CD4-positive, alpha-beta T cell treated with Interleukin-17A for 1 hour (primary cell): ENCODE data around the gene PRKX.
"Not testable (repeated sequence)": the region's sequence is repeated elsewhere in the genome, so short reads cannot be mapped to it uniquely, and the experiment has no call there.

Experiments
- DNase-seq: peaks from one replicate; pipeline ENCODE4 v3.0.0-alpha.2; 2020

The PRKX gene

DNA sequence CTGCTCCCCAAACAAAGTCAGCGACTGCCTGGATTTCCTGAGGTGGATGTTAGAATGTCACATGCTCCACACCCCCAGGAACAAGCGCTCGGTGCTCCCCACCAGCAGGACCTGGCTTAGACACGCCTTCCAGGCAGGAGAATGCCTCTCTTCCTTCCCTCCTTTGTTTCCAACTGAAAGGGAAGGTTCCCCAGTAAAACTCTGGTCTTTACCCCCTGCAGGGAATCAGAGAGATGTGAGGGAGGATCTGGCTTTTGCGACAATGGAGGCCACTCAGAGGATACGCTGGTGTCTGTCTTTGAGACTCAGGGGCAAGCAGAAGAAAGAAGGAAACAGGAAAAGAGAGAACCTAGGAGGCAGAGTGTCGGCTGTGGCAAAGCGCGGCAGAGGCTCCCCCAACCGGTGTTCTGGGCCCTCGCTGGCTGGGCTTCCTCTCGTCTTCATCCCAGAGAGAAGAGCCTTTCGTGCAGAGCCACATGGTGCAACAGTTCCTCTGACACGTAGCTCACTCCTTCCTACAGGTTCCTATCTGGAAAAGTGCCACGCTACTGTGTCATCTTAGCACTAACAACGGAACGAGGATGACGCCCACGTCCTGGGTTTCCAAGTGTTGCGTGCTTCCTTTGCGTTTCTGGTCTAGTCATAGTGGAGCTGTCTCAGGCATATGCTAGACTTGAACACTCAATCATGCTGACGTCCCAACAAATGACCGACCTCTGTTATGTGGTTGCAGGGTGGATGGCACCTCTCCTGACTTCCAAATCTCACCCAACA is 73.4 kb downstream of the PRKX start:
- DNase-seq: not testable (repeated sequence)

DNA sequence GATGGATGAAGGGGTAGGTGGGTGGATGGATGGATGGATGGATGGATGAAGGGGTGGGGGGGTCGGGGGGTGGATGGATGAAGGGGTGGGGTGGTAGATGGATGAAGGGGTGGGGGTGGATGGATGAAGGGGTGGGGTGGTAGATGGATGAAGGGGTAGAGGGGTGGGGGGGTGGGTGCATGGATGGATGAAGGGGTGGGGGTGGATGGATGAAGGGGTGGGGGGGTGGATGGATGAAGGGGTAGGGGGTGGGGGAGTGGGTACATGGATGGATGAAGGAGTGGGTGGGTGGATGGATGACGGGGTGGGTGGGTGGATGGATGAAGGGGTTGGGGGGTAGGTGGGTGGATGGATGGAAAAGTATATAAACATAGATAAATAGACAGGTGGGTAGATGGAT is 74.2 kb downstream of the PRKX start:
- DNase-seq: no peak

DNA sequence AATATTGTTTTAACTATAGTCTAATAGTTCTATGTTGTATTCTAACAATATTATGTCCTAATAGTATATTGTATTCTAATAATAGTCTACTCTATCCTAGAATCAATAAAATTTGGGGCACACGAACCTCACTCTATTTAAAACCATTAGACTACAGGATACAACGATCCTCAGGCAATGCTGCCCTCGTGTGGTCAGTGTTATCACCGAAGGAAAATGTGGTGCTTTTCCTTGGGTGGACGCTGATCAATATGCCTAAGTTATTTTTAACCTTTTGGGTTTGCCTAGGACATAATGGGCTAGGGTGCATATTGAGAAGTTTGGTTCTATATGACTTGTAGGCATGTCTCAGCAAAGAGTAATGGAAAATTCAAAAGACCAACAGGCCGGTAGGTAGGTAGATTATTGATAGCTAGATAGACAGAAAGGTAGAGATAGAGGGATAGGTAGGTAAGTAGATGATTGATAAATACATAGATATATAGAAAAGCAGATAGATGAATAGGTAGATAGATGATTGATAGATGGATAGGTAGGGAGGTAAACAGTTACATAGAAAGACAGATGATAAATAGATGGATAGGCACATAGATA is 75.1 kb downstream of the PRKX start:
- peak; percentile 29 for DNase-seq

DNA sequence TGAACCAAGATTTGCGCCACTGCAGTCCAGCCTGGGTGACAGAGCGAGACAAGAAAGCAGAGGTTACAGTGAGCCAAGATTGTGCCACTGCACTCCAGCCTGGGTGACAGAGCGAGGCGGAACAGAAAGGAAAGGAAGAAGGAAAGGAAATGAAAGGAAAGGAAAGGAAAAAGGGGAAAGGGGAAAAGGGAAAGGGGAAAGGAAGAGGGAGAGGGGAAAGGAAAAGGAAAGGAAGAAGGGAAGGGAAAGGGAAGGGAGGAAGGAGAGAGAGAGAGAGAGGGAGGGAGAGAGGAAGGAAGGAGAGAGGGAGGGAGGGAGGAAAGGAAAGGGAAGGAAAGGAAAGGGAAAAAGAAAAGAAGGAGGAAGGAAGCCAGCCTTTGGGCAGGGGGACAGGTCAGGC is 76.6 kb downstream of the PRKX start:
- DNase-seq: no peak

DNA sequence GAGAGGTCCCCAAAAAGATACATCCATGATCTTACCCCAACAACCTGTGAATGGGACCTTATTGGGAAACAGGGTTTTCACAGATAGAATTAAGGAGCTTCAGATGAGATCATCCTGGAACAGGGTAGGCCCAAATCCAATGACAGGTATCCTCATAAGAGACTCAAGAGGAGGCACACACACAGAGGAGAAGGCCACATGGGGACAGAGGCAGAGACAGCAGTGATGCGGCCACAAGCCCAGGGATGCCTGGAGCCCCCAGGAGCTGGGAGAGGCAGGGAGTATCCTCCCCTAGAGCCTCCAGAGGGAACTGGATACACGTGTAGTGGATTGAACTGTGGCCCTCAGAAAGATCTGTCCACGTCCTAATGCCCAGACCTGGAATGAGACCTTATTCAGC is 82.3 kb downstream of the PRKX start:
- DNase-seq: no peak

DNA sequence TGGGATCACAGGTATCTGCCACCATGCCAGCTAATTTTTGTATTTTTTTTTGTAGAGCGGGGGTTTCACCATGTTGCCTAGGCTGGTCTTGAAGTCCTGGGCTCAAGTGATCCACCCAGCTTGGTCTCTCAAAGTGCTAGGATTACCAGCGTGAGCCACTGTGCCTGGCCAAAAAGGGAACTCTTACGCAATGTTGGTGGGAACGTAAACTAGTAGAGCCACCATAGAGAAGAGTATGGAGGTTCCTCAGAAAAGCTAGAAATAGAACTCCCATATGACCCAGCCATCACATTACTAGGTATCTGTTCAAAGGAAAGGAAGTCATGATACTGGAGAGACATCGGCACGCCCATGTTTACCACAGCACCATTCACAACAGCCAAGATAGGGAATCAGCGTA is 85.9 kb downstream of the PRKX start:
- no peak for DNase-seq

DNA sequence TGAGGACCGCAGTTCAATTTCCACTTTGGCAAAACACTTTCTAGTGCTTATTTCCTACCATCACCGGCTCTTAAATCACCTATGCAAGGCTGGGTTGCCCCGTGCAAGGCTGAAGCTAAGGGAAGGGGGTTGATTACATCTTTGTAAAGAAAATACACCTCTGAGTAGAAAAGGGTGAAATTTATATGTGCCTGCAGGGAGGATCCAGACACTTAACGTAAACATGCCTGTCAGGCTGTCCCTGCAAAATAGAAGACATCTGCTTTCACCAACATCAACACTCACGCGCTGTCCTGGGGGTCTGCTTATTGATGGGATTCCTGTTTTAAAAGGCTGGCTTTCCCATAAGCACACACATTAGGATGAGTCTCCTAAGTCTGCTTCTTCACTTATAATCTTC is 92.0 kb downstream of the PRKX start:
- no peak for DNase-seq

DNA sequence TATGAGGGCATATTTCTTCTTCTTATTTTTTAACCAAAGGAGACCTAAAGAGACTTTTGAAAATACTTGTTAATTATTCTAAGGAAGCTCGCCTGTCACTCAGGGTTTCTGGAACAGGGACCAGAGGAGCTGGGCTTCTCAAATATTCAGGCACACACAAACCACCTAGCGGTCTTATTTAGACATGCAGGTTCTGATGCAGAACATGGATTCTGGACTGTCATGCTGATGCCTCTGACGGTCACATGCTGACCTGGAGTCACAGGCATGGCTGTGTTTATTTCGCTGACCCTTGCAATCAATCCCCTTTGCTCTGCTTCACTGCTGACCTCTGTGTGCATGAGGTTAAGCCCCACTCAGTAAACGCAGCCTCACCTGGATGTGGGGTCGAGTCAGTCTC is 101.7 kb downstream of the PRKX start:
- not testable (repeated sequence) for DNase-seq

DNA sequence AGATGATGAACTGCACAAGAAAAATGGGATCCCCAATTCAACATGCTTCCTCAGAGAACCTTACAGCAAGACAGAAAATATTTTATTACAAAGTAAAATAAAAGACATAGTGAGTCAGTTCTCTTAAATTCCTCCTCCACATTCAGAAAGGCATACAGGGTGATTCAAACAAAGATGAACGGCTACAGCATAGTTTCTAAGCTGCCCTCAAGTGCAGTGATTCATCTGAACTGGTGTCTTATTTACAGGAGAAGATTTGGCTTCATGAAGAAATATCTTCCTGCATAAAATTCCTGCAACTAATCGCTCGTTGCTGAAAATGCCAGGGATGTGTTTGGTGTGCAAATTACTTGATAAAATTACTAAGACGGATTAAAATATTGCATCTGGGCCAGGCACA is 103.6 kb downstream of the PRKX start:
- no peak for DNase-seq

DNA sequence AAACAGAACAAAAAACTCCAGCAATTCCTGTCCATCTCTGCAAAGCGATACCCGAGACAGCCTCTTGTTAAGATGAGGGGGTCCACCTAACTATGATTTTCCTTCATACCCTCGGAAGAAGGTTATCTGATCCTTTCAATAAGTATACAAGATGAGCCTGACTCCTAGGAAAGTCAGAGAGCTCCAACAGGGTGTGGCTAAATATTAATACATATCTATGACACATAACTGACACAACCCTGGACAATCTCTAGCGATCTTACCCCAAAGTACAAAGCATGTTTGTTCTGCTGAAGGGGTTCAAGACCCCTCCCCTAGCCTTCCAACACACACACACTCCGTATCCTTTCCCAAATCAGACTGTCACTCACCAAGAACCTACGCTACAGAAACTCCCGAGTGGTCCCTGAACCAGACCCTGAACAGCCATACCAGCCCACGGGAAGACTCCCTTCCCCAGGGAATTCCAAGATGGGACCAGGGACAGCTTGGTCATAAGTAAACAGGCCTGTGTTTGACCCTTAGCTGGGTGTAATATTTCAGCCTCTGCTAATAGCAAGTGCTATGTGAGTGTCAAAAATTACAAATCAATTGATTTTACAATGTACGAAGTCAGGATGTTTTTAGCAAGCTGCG is 110.3 kb downstream of the PRKX start:
- DNase-seq: no peak

DNA sequence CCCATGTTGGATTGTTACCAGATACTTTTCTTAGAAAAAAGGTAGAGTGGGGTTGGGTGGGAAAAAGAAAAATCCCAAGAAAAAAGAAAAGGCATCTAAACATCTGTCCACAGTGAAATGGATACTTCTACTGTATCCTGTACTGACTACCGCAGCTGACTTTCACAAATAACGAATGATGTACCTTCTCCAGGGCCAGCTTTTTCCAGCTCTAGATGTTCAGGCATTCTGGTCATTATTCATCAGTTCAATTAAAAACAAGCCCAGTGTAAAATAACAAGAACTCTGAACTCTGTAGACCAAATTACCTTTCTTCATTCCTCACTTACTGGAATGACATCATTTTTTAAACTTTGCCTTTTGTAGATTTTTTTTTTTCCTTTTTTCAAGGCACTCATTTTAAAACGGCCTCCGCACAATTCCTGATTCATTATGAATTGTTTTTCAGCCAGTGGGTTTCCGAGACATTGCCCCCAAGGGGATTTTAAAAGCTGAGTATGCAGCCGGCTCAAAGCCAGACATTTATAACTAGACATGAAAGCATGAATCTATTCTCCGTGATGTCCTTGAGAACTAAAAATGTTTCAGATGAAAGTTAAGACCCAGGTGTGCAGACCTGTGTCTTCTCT is 113.5 kb downstream of the PRKX start:
- no peak for DNase-seq

DNA sequence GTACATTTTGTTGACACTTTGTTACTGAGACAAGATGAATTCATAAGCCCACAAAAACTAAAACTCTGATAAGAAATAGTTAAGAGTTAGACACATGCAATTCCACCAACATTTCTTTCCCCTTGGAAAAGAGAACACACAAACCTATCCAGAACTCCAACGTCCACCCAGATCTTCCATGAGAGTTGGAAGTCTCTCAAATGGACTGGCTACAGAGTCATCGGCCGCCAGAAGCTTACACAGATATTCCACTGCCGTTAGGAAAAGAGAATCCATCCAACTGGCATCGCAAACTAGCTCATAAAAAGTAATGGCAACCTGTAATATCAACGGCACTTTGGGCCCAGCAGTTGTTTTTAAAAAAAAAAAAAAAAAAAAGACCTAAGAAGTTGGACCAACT is 114.7 kb downstream of the PRKX start:
- no peak for DNase-seq

DNA sequence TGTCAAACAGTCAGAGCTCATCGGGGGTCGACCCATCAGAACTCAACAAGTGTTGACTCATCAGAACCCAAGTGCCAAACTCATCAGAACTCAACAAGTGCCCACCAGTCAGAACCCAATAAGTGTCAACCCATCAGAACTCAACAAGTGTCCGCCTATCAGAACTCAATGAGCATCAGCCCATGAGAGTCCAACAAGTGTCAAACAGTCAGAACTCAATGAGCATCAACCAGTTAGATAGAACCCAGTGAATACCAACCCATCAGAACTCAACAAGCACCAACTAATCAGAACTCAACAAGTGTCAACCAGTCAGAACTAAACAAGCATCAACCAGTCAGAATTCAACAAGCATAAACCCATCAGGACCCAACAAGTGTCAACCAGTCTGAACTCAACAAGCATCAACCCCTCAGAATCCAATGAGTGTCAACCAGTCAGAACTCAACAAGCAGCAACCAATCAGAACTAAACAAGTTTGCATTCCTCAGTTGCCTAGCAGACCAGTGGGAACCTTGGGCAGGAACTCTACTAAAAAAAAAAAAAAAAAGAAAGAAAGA is 115.3 kb downstream of the PRKX start:
- no peak for DNase-seq

DNA sequence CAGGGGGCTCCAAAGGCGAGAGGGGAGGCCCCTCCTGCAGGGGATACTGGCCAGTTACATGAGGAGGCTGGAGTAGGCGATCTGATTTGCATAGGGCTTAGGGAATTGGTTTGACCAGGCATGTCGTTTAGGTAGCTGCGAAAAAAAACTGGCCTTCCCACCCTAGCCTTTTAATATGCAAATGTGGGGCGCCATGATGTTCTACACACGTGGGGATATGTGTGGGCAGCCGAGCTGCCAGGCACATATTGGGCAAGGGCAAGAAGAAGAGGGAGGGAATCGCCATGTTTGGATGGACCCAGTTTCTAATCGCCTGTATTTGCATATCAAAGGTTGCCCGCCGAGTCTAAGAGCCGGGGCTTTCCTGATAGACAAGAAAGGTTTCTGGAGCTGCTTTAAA is 121.3 kb downstream of the PRKX start:
- DNase-seq: no peak

DNA sequence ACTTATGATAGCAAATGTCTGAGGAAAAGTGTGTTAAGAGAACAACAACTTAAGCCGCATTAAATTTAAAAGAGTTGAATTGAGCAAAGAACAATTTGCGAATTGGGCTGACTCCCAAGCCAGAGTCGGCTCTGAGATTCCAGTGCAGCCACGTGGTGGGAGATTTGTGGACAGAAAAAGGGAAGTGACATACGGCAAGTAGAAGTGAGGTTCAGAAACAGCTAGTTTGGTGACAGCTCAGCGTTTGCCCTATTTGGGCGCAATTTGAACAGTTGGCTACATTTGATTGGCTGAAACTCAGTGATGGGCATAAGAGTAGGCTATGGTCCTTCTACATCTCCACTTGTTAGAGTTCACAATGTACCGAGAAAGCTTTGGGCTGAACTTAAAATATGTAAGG is 124.0 kb downstream of the PRKX start:
- DNase-seq: no peak

DNA sequence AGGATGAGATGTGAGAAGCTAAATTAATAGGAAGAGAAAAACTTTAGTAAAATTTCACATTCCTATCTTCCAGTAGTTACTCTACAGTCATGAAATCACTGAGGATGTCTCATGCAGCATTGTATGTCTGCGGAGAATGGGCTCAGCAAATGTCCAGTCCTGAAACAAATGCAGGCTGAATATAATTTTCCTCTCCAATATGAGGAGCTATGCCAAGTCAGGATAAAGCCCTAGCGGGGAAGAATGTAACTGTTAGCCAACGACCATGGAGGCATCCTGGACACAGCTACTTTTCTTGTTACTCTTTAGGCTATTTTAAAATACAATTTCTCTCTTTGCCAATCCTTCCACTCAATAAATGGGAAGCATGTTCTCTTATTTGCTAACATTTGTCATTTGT is 127.7 kb downstream of the PRKX start:
- no peak for DNase-seq

DNA sequence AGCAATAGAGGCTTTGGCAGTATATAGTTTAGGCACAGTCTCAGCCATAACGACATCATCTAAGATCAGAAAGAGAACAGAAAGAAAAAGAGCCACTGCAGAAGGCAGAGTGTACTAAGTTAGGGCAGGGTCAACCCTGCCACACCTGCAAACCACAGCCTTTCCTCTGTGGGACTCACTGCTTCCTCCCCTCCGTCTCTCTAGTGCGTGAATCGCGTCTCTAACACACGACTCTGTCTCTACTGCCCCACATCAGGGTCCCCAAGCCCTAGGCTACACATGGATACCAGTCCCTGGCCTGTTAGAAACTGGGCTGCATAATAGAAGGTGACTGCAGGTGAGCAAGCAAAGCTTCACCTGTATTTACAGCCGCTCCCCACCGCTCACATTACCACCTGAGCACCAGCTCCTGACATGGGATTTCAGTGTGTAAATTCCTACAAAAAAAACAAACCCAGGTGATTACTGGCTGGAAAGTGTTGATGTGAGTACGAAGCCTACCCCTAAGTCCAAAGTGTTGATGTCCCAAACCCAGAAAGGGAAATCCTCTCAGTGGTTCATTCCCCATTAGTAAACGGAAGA is 128.9 kb downstream of the PRKX start:
- DNase-seq: no peak

DNA sequence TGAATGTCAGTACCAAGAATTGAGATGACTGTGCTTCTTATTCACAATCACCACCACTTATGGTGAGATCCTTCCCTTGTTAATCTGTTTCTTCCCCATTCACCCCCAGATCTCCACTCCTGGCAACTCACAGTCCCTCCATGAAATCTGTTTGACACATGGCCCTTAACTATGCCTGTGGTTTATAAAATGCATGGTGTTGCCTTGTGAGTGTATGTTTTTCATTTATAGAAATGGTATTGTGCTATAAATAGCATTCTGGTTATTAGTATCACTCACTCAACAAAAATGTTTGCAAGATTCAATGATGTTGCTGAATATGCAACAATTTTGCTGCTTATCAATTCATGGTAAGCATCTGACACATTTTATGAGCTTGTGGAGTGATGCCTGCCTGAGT is 131.0 kb downstream of the PRKX start:
- no peak for DNase-seq

DNA sequence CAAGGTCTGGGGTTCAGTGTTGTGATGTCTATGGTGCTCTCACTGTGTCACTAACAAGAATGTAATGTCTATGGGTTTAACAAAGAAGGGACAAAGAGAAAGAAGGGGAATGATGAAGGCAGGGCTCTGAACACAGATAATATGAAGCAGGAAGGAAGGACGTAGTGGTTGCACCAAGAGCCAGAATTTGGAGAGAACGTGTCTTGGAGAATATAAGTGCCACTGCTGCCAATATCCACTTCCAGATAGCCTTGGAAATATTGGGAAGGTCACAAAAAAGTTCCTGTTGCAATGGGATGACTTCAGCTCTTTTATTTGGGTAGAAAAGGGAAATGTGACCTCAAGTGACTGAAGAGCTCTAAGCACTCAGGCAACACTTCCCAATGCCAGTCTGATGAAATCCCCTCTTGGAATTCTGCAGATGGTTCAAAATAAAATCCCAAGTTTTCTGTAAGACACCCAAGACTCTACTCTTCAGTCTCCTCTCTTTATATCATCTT is 131.8 kb downstream of the PRKX start:
- no peak for DNase-seq

DNA sequence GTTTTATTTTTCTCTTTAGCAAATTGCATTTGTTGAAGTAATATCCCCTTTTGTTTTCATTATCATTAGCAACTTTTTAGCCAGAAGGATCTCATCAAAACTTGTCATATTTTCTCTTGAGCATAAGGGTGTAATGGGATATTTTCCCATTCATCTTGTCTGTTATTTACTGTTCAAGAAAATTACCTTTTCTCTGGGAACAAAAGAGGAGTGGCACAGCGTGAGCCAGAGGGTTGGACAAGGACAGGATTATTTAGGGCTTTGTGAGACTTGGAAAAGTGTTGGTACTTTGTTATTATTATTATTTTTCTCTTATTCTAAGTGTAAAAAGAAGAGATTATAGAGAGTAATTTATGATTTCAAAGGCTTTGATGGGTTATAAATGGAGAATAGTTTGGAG is 135.9 kb downstream of the PRKX start:
- no peak for DNase-seq

DNA sequence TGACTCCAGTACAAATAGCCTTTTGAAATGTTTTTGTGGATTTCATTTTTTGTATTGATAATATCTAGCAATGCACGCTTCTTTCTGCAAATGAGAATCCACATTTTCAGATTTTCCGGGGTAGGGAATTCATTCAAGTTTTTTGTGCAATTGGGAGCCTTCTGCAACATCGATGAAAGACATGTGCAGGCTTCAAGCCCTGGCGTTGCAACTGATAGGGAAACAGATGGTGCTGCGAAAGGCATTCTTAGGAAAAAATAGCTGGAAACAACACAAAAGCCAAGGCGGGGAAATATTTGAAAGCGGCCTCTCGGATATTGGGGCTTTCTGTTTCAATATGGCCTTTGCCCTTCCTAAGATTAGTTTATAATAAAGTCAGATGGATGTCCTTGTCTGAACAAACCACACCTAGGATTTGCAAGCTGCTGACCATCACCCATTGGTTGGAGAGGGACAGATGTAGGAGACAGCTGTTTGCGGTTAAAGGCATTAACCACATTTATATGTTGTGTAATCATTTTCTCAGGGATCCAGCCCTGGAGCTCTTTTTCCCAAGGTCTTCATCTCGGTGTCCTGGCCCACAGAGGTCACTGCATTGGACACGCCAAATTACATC is 136.5 kb downstream of the PRKX start:
- no peak for DNase-seq

DNA sequence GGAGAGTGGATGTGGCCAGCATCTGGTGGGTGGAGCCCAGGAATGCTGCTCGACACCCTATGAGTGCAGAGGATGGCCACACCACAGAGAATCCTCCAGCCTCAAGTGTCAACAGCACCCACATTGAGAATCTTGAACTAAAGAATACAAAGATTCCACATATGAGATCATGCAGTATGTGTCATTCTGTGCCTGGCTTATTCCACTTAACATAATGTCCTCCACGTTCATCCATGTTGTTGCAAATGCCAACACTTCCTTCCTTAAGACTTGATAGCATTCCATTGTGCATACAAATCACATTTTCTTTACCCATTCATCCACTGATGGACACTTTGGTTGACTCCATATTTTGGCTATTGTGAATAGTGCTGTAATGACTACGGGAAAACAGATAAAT is 145.8 kb downstream of the PRKX start:
- DNase-seq: no peak

DNA sequence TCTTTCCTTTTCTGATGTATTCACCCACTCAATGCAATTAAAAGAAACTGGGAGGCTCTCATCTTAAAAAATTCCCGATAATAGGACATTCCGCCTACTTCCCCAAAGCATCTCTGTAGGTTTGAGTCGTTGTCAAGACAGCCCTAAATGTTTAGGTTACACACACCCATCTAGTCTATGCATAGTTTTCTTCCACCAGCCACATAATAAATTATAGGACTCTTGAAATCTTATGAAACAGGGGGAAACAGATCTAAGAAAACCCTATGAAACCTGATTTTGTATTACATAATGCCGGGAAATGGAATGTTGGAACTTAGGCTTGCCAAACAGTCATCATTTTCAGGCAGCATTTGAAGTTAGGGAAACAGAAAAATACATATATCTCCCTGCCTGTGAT is 150.0 kb downstream of the PRKX start:
- no peak for DNase-seq
